Measurements from ENCODE around the gene AMDHD1.

AMDHD1 gene

GRCh38 chr12:95995238-95996031 is 52.3 kb downstream of the AMDHD1 start:
- no peak for DNase-seq (ENCODE audit: low read depth in 1 of 2, low spot score in 1 of 2)

DNA sequence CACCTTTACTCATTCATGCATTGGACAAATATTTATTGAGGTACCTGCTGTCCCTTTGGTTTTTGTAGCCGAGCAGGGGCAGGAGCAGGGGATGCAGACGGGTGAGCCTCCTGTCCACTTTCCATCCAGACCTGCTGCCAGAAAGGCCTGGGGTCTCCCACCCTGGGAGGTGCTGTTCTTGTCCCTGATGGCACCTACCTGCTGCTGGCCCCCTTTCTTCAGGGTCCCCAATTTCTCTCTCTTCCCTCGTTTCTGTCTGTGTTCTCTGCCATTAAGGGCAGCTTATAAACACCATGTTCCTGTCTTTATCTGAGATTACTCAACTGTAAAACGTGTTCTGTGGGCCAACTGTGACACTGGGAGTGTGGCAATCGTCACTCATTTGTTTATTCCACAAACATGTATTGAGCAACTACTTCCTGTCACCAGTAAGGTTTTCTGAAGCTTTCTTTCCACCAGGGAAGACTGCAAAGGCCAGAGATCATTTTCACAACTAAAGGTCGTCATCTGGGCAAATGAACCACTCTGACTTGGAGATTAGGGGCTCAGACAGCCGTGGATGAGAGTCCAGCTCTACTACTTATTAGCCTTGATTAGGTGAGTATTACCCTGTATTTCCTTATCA is 53.0 kb downstream of the AMDHD1 start, which contains the start of gene HAL:
TSS of gene HAL (minus strand) at position 311 of the 625 bp plus-strand sequence. CDS start 434 bp downstream, outside the sequence.
- DNase-seq (ENCODE audit: low read depth in 1 of 2, low spot score in 1 of 2), result no peak

- DNase-seq (ENCODE audit: low read depth in 1 of 2, low spot score in 1 of 2), result no peak
Measured at GRCh38 chr12:95997276-95997675, 54.1 kb downstream of the AMDHD1 start.

DNA sequence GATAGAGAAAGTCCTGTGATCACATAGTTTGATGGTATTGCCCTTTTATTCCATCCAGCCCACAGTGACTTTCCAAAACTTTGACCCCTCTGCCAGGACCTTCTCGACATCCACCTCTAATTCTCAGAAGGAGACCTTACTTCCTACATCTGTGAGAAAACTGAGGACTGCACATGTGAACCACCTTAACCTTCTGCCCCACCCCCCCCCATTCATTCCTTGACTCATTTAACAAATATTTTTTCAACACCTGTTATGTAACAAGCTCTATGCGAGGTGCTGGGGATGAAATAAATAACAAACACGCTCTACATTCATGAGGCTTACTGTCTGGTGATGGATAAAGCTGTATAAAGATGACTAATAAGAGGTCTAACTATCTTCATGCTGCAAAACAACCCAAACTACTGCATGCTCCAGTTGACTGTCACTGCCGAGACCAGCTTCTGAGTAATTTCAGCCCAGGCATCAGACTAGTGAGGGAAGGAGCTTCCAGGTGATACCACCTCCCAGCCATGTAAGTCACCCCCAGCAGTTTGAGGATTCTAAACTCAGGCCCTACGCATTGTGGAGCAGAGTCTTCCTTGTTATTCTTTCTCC is 54.9 kb downstream of the AMDHD1 start:
- no peak for DNase-seq (ENCODE audit: low read depth in 1 of 2, low spot score in 1 of 2)

GRCh38 chr12:95998611-95999286 is 55.6 kb downstream of the AMDHD1 start:
- no peak for DNase-seq (ENCODE audit: low read depth in 1 of 2, low spot score in 1 of 2)

- DNase-seq (ENCODE audit: low read depth in 1 of 2, low spot score in 1 of 2), result no peak
Measured at GRCh38 chr12:95999484-95999883, 56.4 kb downstream of the AMDHD1 start.

GRCh38 chr12:96000858-96001257 is 57.7 kb downstream of the AMDHD1 start:
- DNase-seq (ENCODE audit: low read depth in 1 of 2, low spot score in 1 of 2), result no peak

GRCh38 chr12:96006727-96007126 is 63.6 kb downstream of the AMDHD1 start:
- no peak for DNase-seq (ENCODE audit: low read depth in 1 of 2, low spot score in 1 of 2)

- no peak for DNase-seq (ENCODE audit: low read depth in 1 of 2, low spot score in 1 of 2)
Measured at GRCh38 chr12:96007729-96008128, 64.6 kb downstream of the AMDHD1 start.

DNA sequence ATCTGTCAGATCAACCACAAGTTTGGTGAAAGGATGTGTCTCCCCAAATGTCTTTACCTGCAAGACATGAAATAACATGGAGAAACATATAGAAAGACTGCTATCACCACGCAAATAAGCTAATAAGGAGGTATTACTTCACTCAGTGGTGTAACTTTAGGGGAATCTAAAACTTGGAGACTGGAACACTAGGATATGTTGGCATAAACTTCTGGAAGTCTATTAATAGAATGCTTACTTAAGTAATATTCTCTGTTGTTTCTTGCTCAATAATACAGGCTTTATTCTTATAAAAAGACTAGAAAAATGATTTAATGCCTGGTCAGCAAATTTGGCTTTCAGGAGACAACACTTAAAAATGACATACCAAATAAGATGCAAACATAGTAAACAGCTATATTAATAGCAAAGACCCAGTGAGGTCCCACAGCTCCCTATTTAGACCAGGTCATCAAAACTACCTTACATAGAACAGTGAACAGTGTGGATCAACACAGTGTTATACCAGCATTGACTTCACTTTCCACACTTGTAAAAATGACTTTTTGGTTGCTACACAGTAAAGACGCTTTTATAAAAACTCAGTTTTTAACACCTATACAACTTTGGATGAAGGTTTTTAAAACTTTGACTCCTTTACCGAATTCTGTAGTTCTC is 71.9 kb downstream of the AMDHD1 start:
- no peak for DNase-seq (ENCODE audit: low read depth in 1 of 2, low spot score in 1 of 2)

GRCh38 chr12:96015672-96016071 is 72.5 kb downstream of the AMDHD1 start:
- no peak for DNase-seq (ENCODE audit: low read depth in 1 of 2, low spot score in 1 of 2)

Measured in stimulated activated CD4-positive, alpha-beta T cell treated with anti-CD3 and anti-CD28 coated beads, Interleukin-15, amount 100 ng/mL, for 1 hour (primary cell).